Subcutaneous preadipocyte (primary cell): ENCODE results near the gene CHCHD10. TPM values are rescaled to one million over a fixed set of nuclear protein-coding genes. Genes with fewer than 3 reads are reported as not detected.

ENCODE experiments used
- total RNA-seq: library from RNA; depleted of rRNA; stranded (reverse); fragments of >200 nt; gene quantifications from 2 replicates; pipeline ENCODE4 v1.2.3, GENCODE V29; 2012

Gene CHCHD10
- total RNA-seq = 1.1 and 10.9 TPM in 2 replicates

DNA sequence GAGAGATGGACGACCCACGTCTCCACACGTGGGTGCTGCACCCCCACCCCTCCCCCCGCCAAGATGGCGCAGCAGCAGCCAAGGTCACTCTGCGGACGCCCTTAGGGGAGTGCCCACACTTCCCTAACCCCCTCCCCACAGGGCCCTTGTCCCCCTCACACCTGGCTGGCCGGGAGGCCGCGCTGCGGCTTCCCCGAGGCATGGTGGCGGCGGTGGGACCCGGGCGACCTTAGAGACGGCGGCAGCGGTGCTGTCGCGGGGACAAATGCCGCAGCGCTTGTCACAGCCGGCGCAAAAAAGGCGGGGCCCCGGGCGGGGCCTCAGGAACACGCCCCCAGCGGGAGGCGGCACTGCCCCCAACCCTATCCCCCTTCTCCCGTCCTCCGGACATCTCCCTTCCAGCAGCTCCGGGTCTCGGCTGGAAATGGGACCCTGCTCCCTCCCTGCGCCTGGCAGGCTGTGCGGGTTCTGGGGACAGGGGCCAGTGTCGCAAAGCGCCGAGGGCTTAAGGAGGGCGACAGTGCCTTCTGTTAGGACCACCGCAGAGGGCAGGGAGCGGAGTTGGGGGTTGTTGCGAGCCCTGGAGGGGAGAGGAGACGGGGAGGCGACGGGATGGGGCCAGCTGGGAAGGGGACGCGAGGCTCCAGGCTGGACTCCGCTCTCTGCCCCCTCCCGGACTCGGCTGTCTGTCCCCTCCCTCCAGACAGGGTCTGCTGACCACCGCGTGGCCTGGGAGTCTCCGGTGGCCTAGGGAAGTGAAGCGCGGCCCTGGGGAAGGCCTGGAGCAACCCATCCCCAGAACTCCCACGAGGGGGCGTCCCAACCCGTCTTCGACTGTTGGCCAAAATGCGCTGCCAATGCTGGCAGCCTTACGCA, at the start of gene CHCHD10:
Gene CHCHD10, minus strand, starts transcription at position 300 of the 876 bp plus-strand sequence. Its CDS starts 98 bp downstream, at position 202.

DNA sequence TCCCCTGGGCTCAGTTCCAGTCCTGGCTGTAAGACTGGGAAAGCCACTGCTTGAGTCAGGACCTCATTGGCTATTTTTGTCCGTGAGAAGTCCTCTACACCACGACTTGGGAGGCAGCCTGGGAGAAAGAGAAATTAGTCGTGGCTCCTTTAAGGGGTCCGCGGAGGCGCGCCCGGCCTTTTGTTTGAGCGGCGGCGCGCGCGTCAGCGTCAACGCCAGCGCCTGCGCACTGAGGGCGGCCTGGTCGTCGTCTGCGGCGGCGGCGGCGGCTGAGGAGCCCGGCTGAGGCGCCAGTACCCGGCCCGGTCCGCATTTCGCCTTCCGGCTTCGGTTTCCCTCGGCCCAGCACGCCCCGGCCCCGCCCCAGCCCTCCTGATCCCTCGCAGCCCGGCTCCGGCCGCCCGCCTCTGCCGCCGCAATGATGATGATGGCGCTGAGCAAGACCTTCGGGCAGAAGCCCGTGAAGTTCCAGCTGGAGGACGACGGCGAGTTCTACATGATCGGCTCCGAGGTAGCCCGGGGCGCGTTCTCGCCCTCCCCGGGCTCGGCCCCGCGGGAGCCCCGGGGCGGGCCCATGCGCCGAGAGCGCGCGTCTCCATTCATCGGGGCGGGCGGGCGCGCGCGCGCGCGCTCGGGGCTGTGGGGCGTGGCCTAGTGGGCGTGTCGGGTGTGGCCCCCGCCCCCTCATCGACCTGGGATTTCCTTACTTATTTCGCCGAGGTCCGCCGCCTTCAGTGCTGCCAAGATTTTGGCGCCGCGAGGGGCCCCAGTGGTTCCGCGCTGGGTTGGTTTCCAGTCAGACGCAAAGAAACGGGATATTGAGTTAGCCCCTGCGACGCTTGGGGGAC, 19.2 kb upstream of the CHCHD10 start, which contains the start of gene SMARCB1:
Gene SMARCB1, plus strand, starts transcription at position 215 of the 848 bp plus-strand sequence. Its CDS starts 204 bp downstream, at position 419.

DNA sequence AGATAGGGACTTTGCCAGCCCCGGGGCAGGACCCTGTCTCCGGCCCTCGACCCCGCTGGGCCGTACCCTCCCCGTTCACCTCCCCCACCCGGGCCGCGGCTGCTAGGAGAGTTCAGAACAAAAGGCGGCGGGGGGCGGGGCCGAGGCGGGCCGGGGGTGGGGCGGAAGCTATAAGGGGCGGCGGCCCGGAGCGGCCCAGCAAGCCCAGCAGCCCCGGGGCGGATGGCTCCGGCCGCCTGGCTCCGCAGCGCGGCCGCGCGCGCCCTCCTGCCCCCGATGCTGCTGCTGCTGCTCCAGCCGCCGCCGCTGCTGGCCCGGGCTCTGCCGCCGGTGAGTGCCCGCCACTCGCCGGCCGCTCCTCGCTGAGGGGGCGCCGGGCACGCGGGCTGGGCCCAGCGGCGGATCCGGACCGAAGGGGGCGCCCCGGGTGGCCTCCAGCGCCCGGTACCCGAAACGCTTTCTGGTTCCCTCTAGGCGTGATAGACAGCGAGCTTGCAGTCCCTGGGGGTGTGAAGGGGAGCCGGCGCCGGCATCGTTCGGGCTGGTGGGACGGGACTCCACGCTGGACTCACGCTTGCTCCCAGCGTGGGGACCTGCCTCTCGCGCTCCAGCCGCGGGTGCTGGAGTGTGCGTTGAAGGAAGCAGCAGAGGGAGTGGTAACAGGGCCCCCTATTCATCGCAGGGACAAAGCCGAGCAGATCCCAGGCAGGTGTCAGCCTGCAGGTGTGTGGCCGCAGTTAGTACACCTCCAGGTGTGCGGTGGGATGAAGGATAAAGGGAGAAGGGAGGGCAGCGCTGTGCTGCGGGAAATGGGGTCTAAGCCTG, 5.1 kb upstream of the CHCHD10 start, which contains the start of gene MMP11:
Gene MMP11, plus strand, starts transcription at position 201 of the 825 bp plus-strand sequence. Its CDS starts 22 bp downstream, at position 223.

DNA sequence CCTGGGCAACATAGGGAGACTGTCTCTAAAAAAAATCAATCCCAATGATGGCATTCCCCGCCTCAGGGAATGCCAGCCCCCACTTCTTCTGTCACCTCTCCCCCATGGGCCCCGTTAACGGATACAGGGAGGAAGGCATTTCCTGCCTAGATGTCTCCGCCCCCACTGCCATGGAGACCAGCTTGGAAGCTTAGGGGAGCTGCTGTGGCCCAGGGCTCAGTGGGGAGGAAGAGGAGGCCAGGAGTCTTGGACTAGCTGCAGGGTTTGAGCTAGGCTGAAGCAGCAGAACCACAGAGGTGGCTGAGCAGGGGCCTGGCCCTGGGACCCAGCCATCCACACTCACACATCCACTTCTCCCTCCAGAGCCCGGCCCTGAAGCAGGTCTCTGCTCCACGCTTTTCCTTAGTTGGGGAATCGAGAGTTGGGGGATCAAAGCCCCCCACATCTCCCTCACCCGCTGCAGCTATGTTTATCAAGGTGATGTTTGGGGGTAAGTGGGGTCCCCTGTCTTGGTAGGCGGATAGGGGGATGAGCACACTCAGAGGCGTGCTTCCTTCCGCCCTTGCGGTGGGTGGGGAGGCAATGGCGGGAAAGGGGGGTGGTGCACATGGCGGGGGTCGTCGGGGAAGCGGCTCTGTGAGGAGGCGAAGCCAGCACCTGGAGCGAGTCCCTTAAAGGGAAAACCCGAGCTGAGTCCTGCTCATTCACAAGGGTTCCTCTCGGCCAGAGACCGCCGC, 4.8 kb downstream of the CHCHD10 start, which contains the start of gene C22orf15:
Gene C22orf15, plus strand, starts transcription at position 149 of the 737 bp plus-strand sequence. Its CDS starts 317 bp downstream, at position 466.

DNA sequence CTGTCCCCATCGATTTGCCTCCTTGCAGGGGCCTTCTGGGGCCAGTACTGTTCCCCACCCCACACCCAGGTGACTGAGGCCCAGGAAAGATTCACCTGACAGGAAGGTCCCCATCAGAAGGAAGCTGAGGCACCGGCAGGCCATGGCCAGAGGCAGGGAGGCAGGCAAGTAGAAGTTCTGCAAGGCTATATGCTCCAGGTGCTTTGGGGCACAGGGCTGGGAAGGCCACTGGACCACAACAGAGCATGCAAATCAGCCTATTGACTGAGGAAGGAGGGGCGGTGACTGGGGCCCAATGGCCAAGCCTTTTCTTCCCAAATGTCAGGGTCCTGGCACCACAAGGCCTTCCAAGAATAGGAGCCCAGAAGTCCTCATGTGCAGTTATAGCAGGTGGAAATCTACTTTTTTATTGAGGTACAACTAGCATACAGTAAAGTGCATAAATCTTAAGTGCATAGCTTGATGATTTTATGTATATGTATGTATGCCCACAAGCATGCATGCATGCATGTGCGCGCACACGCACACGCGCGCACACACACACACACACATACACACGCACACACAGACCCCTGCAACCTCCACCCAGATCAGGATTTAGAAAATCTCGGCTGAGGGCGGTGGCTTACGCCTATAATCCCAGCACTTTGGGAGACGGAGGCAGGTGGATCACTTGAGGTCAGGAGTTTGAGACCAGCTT, 13.4 kb downstream of the CHCHD10 start, which contains the start of gene VPREB3:
Gene VPREB3, minus strand, starts transcription at position 206 of the 700 bp plus-strand sequence. Its CDS starts 62 bp downstream, at position 144.

DNA sequence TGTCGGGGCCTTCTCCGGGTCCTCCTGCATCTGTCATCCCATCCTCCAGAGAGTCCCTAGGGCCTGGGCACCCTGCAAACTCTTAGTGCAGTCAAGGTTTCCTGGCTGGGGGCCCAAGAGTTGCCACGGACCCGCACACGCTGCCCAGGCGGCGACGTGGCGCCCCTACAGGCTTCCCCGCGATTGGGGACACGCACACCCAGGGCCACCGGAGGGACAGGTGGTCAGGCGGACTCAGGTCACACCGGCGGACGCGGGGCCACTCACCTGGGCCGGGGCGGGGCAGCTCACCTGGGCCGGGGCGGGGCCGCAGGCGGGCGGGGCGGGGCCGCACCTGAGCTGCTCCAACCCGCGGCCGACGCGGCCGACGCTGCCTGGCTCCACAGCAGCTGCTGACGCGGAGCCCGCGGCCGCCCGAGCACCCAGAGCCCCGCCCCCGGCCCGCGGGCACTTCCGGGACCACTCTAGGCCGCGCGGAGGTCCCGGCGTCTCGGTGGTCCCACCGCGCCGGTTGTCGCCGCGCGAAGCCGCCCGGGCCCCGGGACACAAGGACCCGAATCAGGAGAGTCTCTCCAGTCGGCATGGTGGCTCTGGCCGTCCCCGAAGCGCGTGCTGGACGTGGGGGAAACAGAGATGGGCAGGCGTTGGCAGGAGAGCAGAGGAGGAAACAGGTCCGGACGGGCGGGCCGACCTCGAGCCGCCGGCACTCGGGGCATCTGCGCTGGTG, 16.9 kb downstream of the CHCHD10 start, which contains the start of gene ZNF70:
Gene ZNF70, minus strand, starts transcription at position 399 of the 727 bp plus-strand sequence. CDS start 5,972 bp downstream, outside the sequence.

Other genes starting within 250 kb of the CHCHD10 start
- not detected in 2 replicates for gene IGLL1, start 187.7 kb downstream of the CHCHD10 start, total RNA-seq
- under 0.01 TPM in 1 of 2 replicates, not detected in the other for gene DRICH1, start 135.7 kb downstream of the CHCHD10 start, total RNA-seq
- gene RGL4, start 77.0 kb downstream of the CHCHD10 start, total RNA-seq = not detected in 2 replicates
- gene ZNF70, start 16.9 kb downstream of the CHCHD10 start, total RNA-seq = 3.3 and 4.9 TPM in 2 replicates
- gene VPREB3, start 13.5 kb downstream of the CHCHD10 start, total RNA-seq = not detected in 2 replicates
- not detected in 2 replicates for gene C22orf15, start 5.0 kb downstream of the CHCHD10 start, total RNA-seq
- gene MMP11, start 4.9 kb upstream of the CHCHD10 start, total RNA-seq = 2.9 and 3.3 TPM in 2 replicates
- gene SMARCB1, start 19.0 kb upstream of the CHCHD10 start, total RNA-seq = 53.0 and 58.8 TPM in 2 replicates
- 0.37 and 1.6 TPM in 2 replicates for gene DERL3, start 71.0 kb upstream of the CHCHD10 start, total RNA-seq
- gene SLC2A11, start 89.9 kb upstream of the CHCHD10 start, total RNA-seq = 6.2 and 6.3 TPM in 2 replicates
- 204 and 431 TPM in 2 replicates for gene MIF, start 126.4 kb upstream of the CHCHD10 start, total RNA-seq
- gene GSTT2B, start 193.2 kb upstream of the CHCHD10 start, total RNA-seq = 0.39 and 8.5 TPM in 2 replicates
- gene DDTL, start 198.9 kb upstream of the CHCHD10 start, total RNA-seq = 3.7 TPM in 2 replicates
- gene DDT, start 206.5 kb upstream of the CHCHD10 start, total RNA-seq = 99.7 and 132 TPM in 2 replicates
- gene GSTT2, start 212.2 kb upstream of the CHCHD10 start, total RNA-seq = 0.73 TPM in 1 of 2 replicates, not detected in the other
- not detected in 2 replicates for gene GSTT4, start 237.5 kb upstream of the CHCHD10 start, total RNA-seq
- gene CABIN1, start 243.3 kb upstream of the CHCHD10 start, total RNA-seq = 55.5 and 63.1 TPM in 2 replicates